WTC11 (cell line): ENCODE data around the gene HDAC10. TPM values are rescaled to one million over a fixed set of nuclear protein-coding genes. Genes with fewer than 3 reads are reported as not detected.

Experiments
- ATAC-seq: fragments of 200-7000 bp; cut with Tn5 transposase; 2 replicates; pipeline ENCODE4 v1.10.0; 2021; ENCODE audit warnings: mild to moderate bottlenecking, moderate library complexity
- CTCF ChIA-PET: fragments of 300-600 bp; sonication (Branson Sonifier 250); formaldehyde crosslinking; loops from one replicate; lab custom pipeline; 2021; ENCODE audit warnings: antibody characterized with exemption; lab: Charles Lee
- POLR2A ChIA-PET: fragments of 350-600 bp; sonication (Branson Sonifier 250); formaldehyde crosslinking; loops from one replicate; lab custom pipeline; 2021; ENCODE audit warnings: antibody characterized with exemption; lab: Charles Lee
- DNase-seq: peaks from one replicate; pipeline ENCODE4 v3.0.0; 2021; ENCODE audit warnings: low spot score
- H3K27ac Mint-ChIP-seq: 2 replicates; pipeline ENCODE4 v1.8.0; 2021; ENCODE audit warnings: mixed read lengths
- H3K27me3 Mint-ChIP-seq: 2 replicates; pipeline ENCODE4 v1.8.0; 2021; ENCODE audit warnings: low read depth, mild to moderate bottlenecking, moderate library complexity, mixed read lengths
- H3K36me3 Mint-ChIP-seq: 2 replicates; pipeline ENCODE4 v1.8.0; 2021; ENCODE audit warnings: mixed read lengths
- H3K4me1 Mint-ChIP-seq: 2 replicates; pipeline ENCODE4 v1.8.0; 2022; ENCODE audit warnings: mixed read lengths
- H3K4me3 Mint-ChIP-seq: 2 replicates; pipeline ENCODE4 v1.8.0; 2021; ENCODE audit warnings: mild to moderate bottlenecking, moderate library complexity, mixed read lengths
- H3K9me3 Mint-ChIP-seq: 2 replicates; pipeline ENCODE4 v1.8.0; 2021; ENCODE audit warnings: mixed read lengths
- CBFB ChIP-seq: sonication (generic); formaldehyde crosslinking; IDR thresholded peaks from 2 replicates; pipeline ENCODE4 v1.8.1; 2022; ENCODE audit warnings: mild to moderate bottlenecking, low read depth, missing genetic modification reagents
- CREB1 ChIP-seq: sonication (generic); formaldehyde crosslinking; IDR thresholded peaks from 2 replicates; pipeline ENCODE4 v1.8.0; 2023; ENCODE audit warnings: mild to moderate bottlenecking, missing genetic modification reagents
- ESRRA ChIP-seq: sonication (generic); formaldehyde crosslinking; IDR thresholded peaks from 2 replicates; pipeline ENCODE4 v1.8.1; 2022; ENCODE audit warnings: mild to moderate bottlenecking, missing genetic modification reagents, borderline replicate concordance
- FOXP1 ChIP-seq: sonication (generic); formaldehyde crosslinking; IDR thresholded peaks from 2 replicates; pipeline ENCODE4 v1.8.0; 2022; ENCODE audit warnings: missing genetic modification reagents, mild to moderate bottlenecking, moderate library complexity, borderline replicate concordance
- GABPB1 ChIP-seq: sonication (generic); formaldehyde crosslinking; IDR thresholded peaks from 2 replicates; pipeline ENCODE4 v1.8.1; 2023; ENCODE audit warnings: mild to moderate bottlenecking, missing genetic modification reagents
- JAZF1 ChIP-seq: fragments of 250-450 bp; sonication (Bioruptor Pico); IDR thresholded peaks from 2 replicates; pipeline ENCODE4 v1.9.0; 2021; ENCODE audit warnings: moderate library complexity, mild to moderate bottlenecking, inconsistent platforms
- KAT7 ChIP-seq: sonication (generic); formaldehyde crosslinking; IDR thresholded peaks from 2 replicates; pipeline ENCODE4 v1.8.1; 2023; ENCODE audit warnings: missing genetic modification reagents, mild to moderate bottlenecking, borderline replicate concordance
- MXD4 ChIP-seq: fragments of 250-450 bp; sonication (Bioruptor Pico); IDR thresholded peaks from 2 replicates; pipeline ENCODE4 v1.8.0; 2021; ENCODE audit warnings: mild to moderate bottlenecking, moderate library complexity, borderline replicate concordance
- MYBL2 ChIP-seq: sonication (generic); formaldehyde crosslinking; IDR thresholded peaks from 2 replicates; pipeline ENCODE4 v1.8.1; 2023; ENCODE audit warnings: mild to moderate bottlenecking, moderate library complexity, missing genetic modification reagents
- NFYB ChIP-seq: sonication (generic); formaldehyde crosslinking; conservative IDR thresholded peaks from 2 replicates; pipeline ENCODE4 v1.8.0; 2022; ENCODE audit warnings: low read depth, missing genetic modification reagents
- PRRX2 ChIP-seq: fragments of 250-450 bp; sonication (Bioruptor Pico); IDR thresholded peaks from 2 replicates; pipeline ENCODE4 v1.8.0; 2021; ENCODE audit warnings: mild to moderate bottlenecking
- TEAD1 ChIP-seq: sonication (generic); formaldehyde crosslinking; IDR thresholded peaks from 2 replicates; pipeline ENCODE4 v1.8.0; 2022; ENCODE audit warnings: mild to moderate bottlenecking, missing genetic modification reagents
- TEAD4 ChIP-seq: sonication (generic); formaldehyde crosslinking; IDR thresholded peaks from 2 replicates; pipeline ENCODE4 v1.8.0; 2022; ENCODE audit warnings: mild to moderate bottlenecking, missing genetic modification reagents
- TP53 ChIP-seq: sonication (generic); formaldehyde crosslinking; IDR thresholded peaks from 2 replicates; pipeline ENCODE4 v1.8.1; 2023; ENCODE audit warnings: mild to moderate bottlenecking, missing genetic modification reagents
- ZBTB21 ChIP-seq: sonication (generic); formaldehyde crosslinking; IDR thresholded peaks from 2 replicates; pipeline ENCODE4 v1.8.1; 2023; ENCODE audit warnings: mild to moderate bottlenecking, missing genetic modification reagents, borderline replicate concordance
- ZNF219 ChIP-seq: sonication (generic); formaldehyde crosslinking; IDR thresholded peaks from 2 replicates; pipeline ENCODE4 v1.8.0; 2023; ENCODE audit warnings: missing genetic modification reagents, mild to moderate bottlenecking, borderline replicate concordance
- ZNF232 ChIP-seq: sonication (generic); formaldehyde crosslinking; IDR thresholded peaks from 2 replicates; pipeline ENCODE4 v1.8.0; 2022; ENCODE audit warnings: mild to moderate bottlenecking, missing genetic modification reagents
- ZNF281 ChIP-seq: sonication (generic); formaldehyde crosslinking; IDR thresholded peaks from 2 replicates; pipeline ENCODE4 v1.8.0; 2023; ENCODE audit warnings: mild to moderate bottlenecking, missing genetic modification reagents
- ZNF317 ChIP-seq: sonication (generic); formaldehyde crosslinking; IDR thresholded peaks from 2 replicates; pipeline ENCODE4 v1.8.1; 2023; ENCODE audit warnings: low read depth, mild to moderate bottlenecking, moderate library complexity, missing genetic modification reagents, borderline replicate concordance
- ZNF416 ChIP-seq: fragments of 250-450 bp; sonication (Bioruptor Pico); IDR thresholded peaks from 2 replicates; pipeline ENCODE4 v1.9.0; 2021; ENCODE audit warnings: mild to moderate bottlenecking, inconsistent platforms
- ZNF671 ChIP-seq: fragments of 250-450 bp; sonication (Bioruptor Pico); IDR thresholded peaks from 2 replicates; pipeline ENCODE4 v1.8.0; 2021; ENCODE audit warnings: mild to moderate bottlenecking
- ZSCAN18 ChIP-seq: fragments of 250-450 bp; sonication (Bioruptor Pico); IDR thresholded peaks from 2 replicates; pipeline ENCODE4 v2.1.2; 2022; ENCODE audit warnings: mild to moderate bottlenecking, moderate library complexity
- total RNA-seq: library from RNA; stranded (reverse); gene quantifications from 3 replicates; pipeline ENCODE4 v1.2.3, GENCODE V29; 2021
- TF ChIP-seq, protein P1 (sequence below): sonication (generic); formaldehyde crosslinking; IDR thresholded peaks from 2 replicates; pipeline ENCODE4 v1.8.0; 2022; ENCODE audit warnings: mild to moderate bottlenecking, missing genetic modification reagents
- TF ChIP-seq, protein P2 (sequence below): sonication (generic); formaldehyde crosslinking; conservative IDR thresholded peaks from 2 replicates; pipeline ENCODE4 v1.8.1; 2023; ENCODE audit warnings: mild to moderate bottlenecking, low read depth, missing genetic modification reagents, moderate library complexity
- TF ChIP-seq, protein P3 (sequence below): sonication (generic); formaldehyde crosslinking; IDR thresholded peaks from 2 replicates; pipeline ENCODE4 v1.8.1; 2022; ENCODE audit warnings: mild to moderate bottlenecking, missing genetic modification reagents, moderate library complexity, borderline replicate concordance

HDAC10 gene
- total RNA-seq, 1 experiment from 2014 or later: 40.9 TPM

- H3K36me3 Mint-ChIP-seq: 0 out of 2 replicates have a peak, but pooled peaks cover 2% of the 10 kb centered on the region
- H3K27ac Mint-ChIP-seq: no peak overlapping the region
- H3K4me1 Mint-ChIP-seq: peaks cover 15% of the 10 kb centered on the region
- peak overlapping the region; percentile 45 for H3K4me3 Mint-ChIP-seq
- TF ChIP-seq NFYB (no peak), ZBTB21 (peak; percentile 81; the same call in 1 of the 2 replicates), GABPB1 (CRISPR knock-in tag) (no peak), TEAD4 (CRISPR knock-in tag) (no peak), ZNF232 (no peak), TP53 (CRISPR knock-in tag) (no peak)
- TF ChIP-seq, protein P1, sequence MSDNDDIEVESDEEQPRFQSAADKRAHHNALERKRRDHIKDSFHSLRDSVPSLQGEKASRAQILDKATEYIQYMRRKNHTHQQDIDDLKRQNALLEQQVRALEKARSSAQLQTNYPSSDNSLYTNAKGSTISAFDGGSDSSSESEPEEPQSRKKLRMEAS (CRISPR knock-in tag): 0 out of 2 replicates have a peak, but pooled peaks have one; percentile 25
- TF ChIP-seq, protein P2, sequence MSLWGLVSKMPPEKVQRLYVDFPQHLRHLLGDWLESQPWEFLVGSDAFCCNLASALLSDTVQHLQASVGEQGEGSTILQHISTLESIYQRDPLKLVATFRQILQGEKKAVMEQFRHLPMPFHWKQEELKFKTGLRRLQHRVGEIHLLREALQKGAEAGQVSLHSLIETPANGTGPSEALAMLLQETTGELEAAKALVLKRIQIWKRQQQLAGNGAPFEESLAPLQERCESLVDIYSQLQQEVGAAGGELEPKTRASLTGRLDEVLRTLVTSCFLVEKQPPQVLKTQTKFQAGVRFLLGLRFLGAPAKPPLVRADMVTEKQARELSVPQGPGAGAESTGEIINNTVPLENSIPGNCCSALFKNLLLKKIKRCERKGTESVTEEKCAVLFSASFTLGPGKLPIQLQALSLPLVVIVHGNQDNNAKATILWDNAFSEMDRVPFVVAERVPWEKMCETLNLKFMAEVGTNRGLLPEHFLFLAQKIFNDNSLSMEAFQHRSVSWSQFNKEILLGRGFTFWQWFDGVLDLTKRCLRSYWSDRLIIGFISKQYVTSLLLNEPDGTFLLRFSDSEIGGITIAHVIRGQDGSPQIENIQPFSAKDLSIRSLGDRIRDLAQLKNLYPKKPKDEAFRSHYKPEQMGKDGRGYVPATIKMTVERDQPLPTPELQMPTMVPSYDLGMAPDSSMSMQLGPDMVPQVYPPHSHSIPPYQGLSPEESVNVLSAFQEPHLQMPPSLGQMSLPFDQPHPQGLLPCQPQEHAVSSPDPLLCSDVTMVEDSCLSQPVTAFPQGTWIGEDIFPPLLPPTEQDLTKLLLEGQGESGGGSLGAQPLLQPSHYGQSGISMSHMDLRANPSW (CRISPR knock-in tag): no peak
- TF ChIP-seq, all 79 proteins: peak for 2
- ATAC-seq (peak; percentile 14), DNase-seq (peak; percentile 80)
- Mint-ChIP-seq H3K27me3 (no peaks in the 10 kb centered on the region; the same call in 1 of the 2 replicates), H3K9me3 (no peaks in the 10 kb centered on the region)
- ChIA-PET POLR2A (no interaction called here), CTCF (interaction anchor here (0.5 to 1.0 kb wide), 3 partner anchors 11 to 51 kb away, joined by 4 to 6 read pairs (median 6); no protein-coding TSS in a partner anchor)
Observed at GRCh38 chr22:50247748-50248147, 3.3 kb downstream of the HDAC10 start.

GRCh38 chr22:50246242-50247175 lies 4.6 kb downstream of the HDAC10 start:
- CTCF ChIA-PET: interaction anchor here (2.0 kb wide), 1 partner anchor 95 kb away, joined by 5 read pairs; no protein-coding TSS in a partner anchor
- Mint-ChIP-seq H3K4me3 (peak overlapping the region; percentile 63), H3K27ac (no peak overlapping the region), H3K27me3 (no peaks in the 10 kb centered on the region; the same call in 1 of the 2 replicates), H3K9me3 (no peaks in the 10 kb centered on the region), H3K36me3 (0 out of 2 replicates have a peak, but pooled peaks cover 2% of the 10 kb centered on the region), H3K4me1 (peaks cover 19% of the 10 kb centered on the region)
- DNase-seq (no peak), ATAC-seq (no peak)
- POLR2A ChIA-PET: no interaction called here
- TF ChIP-seq, protein P1 (CRISPR knock-in tag): no peak
- TF ChIP-seq ZNF317 (no peak), KAT7 (CRISPR knock-in tag) (no peak), ESRRA (CRISPR knock-in tag) (no peak), MYBL2 (CRISPR knock-in tag) (no peak), ZSCAN18 (CRISPR knock-in tag) (no peak), CREB1 (CRISPR knock-in tag) (no peak), ZNF416 (no peak), TEAD1 (CRISPR knock-in tag) (no peak), JAZF1 (CRISPR knock-in tag) (no peak), FOXP1 (no peak), MXD4 (no peak), ZNF281 (CRISPR knock-in tag) (no peak), PRRX2 (CRISPR knock-in tag) (no peak), ZNF219 (CRISPR knock-in tag) (no peak), ZNF671 (no peak), CBFB (CRISPR knock-in tag) (no peak), ZBTB21 (no peak)
- TF ChIP-seq, protein P3, sequence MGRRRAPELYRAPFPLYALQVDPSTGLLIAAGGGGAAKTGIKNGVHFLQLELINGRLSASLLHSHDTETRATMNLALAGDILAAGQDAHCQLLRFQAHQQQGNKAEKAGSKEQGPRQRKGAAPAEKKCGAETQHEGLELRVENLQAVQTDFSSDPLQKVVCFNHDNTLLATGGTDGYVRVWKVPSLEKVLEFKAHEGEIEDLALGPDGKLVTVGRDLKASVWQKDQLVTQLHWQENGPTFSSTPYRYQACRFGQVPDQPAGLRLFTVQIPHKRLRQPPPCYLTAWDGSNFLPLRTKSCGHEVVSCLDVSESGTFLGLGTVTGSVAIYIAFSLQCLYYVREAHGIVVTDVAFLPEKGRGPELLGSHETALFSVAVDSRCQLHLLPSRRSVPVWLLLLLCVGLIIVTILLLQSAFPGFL (CRISPR knock-in tag): no peak
